HepG2 (cell line): Measurements from ENCODE around the gene SMIM1. TPM values are rescaled to one million over a fixed set of nuclear protein-coding genes. Genes with fewer than 3 reads are reported as not detected.

Experiments used
- ATAC-seq: fragments of 200-7000 bp; cut with Tn5 transposase; 3 replicates; pipeline ENCODE4 v1.9.1; 2020; ENCODE audit warnings: mild to moderate bottlenecking, moderate library complexity
- BruUV-seq: library from RNA; stranded (reverse); fragments of 400-500 nt; replicated peaks from 2 replicates; lab custom pipeline; 2021; lab: Mats Ljungman, UMichigan
- CTCF ChIA-PET: fragments of 300-600 bp; formaldehyde crosslinking; extraction: SDS; loops from one replicate; lab custom pipeline; 2021; ENCODE audit warnings: low total read pairs, inconsistent platforms, low intra/inter-chr PET ratio; lab: Yijun Ruan, JAX
- POLR2A ChIA-PET: fragments of 350-600 bp; sonication (Branson Sonifier 250); formaldehyde crosslinking; loops from one replicate; lab custom pipeline; 2020; ENCODE audit warnings: antibody characterized with exemption, inconsistent platforms; lab: Yijun Ruan, JAX
- DNase-seq: peaks from one replicate; pipeline ENCODE4 v3.0.0-alpha.2; 2015; ENCODE audit warnings: low spot score
- FAIRE-seq: peaks from 3 replicates; lab custom pipeline; 2011; peaks lifted over from hg19 to GRCh38; lab: Jason Lieb, UNC
- H2AFZ ChIP-seq: one replicate; pipeline ENCODE4 v1.6.1; 2011; ENCODE audit warnings: low read length, inconsistent platforms
- H3K27ac ChIP-seq: fragments of 300-600 bp; 3 replicates; pipeline ENCODE4 v1.8.0; 2011; ENCODE audit warnings: mixed run types, mild to moderate bottlenecking, mixed read lengths, low read length, inconsistent platforms; ENCODE audit not compliant: insufficient read depth; ENCODE audit errors: extremely low read length
- H3K27me3 ChIP-seq, 2 experiments: fragments of 200-600 bp in 1 of 2; 2 replicates in 1 of 2; 3 replicates in 1 of 2; pipeline versions ENCODE4 v1.6.0 to v1.8.0; 2011; ENCODE audit warnings: low read length in 2 of 2, mild to moderate bottlenecking in 2 of 2, moderate library complexity in 2 of 2, inconsistent platforms in 1 of 2; ENCODE audit not compliant: insufficient read depth in 2 of 2, control insufficient read depth in 1 of 2
- H3K36me3 ChIP-seq, 2 experiments: fragments of 200-600 bp in 1 of 2; replicated peaks in 1 of 2; 2 replicates in 1 of 2; 3 replicates in 1 of 2; pipeline versions ENCODE4 v1.5.1 to v1.8.0; 2011; ENCODE audit warnings: low read length in 2 of 2, inconsistent platforms in 1 of 2; ENCODE audit not compliant: insufficient read depth in 2 of 2, control insufficient read depth in 1 of 2
- H3K4me1 ChIP-seq: 2 replicates; pipeline ENCODE4 v1.5.1; 2012; ENCODE audit warnings: low read length, inconsistent platforms; ENCODE audit not compliant: insufficient read depth
- H3K4me2 ChIP-seq: 2 replicates; pipeline ENCODE4 v1.6.0; 2011; ENCODE audit warnings: low read depth, low read length, inconsistent platforms
- H3K4me3 ChIP-seq, 3 experiments: fragments of 200-600 bp in 1 of 3; sonication (generic), shearing (Covaris generic) in 1 of 3; replicated peaks in 1 of 3; 2 replicates each; pipeline ENCODE4 v1.5.1; 2011 to 2016; ENCODE audit warnings: low read length in 3 of 3, inconsistent platforms in 2 of 3, low read depth in 2 of 3, mild to moderate bottlenecking in 2 of 3, control low read depth in 1 of 3, mixed read lengths in 1 of 3; ENCODE audit not compliant: insufficient read depth in 1 of 3
- H3K79me2 ChIP-seq: one replicate; pipeline ENCODE4 v1.6.1; 2011; ENCODE audit warnings: low read length, inconsistent platforms; ENCODE audit not compliant: insufficient read depth
- H3K9ac ChIP-seq: 2 replicates; pipeline ENCODE4 v1.6.0; 2011; ENCODE audit warnings: mild to moderate bottlenecking, low read depth, low read length, inconsistent platforms; ENCODE audit not compliant: insufficient read depth
- H3K9me3 ChIP-seq: 2 replicates; pipeline ENCODE4 v1.5.1; 2012; ENCODE audit warnings: mild to moderate bottlenecking, low read length
- H4K20me1 ChIP-seq: 2 replicates; pipeline ENCODE4 v1.6.0; 2011; ENCODE audit warnings: inconsistent platforms, mild to moderate bottlenecking, low read length, moderate library complexity; ENCODE audit not compliant: insufficient read depth
- CCAR2 ChIP-seq: fragments of 200-400 bp; formaldehyde crosslinking; optimal IDR thresholded peaks from 2 replicates; pipeline ENCODE3; 2018; ENCODE audit warnings: low read depth, mild to moderate bottlenecking, low read length, moderate library complexity
- FIP1L1 ChIP-seq: fragments of 200-400 bp; formaldehyde crosslinking; IDR thresholded peaks from 2 replicates; pipeline ENCODE4 v1.6.1; 2018; ENCODE audit warnings: low read depth, mild to moderate bottlenecking, low read length, moderate library complexity, borderline replicate concordance; ENCODE audit not compliant: insufficient read depth
- MAF1 ChIP-seq: sonication (generic); formaldehyde crosslinking; IDR thresholded peaks from 2 replicates; pipeline ENCODE4 v1.5.0; 2020; ENCODE audit warnings: missing genetic modification reagents, borderline replicate concordance
- STAG1 ChIP-seq: sonication (generic); formaldehyde crosslinking; IDR thresholded peaks from 2 replicates; pipeline ENCODE4 v1.4.0; 2020; ENCODE audit warnings: missing genetic modification reagents
- WIZ ChIP-seq: sonication (generic); formaldehyde crosslinking; IDR thresholded peaks from 2 replicates; pipeline ENCODE4 v1.5.1; 2020; ENCODE audit warnings: mild to moderate bottlenecking, missing genetic modification reagents
- ZNF30 ChIP-seq: sonication (generic); formaldehyde crosslinking; IDR thresholded peaks from 2 replicates; pipeline ENCODE4 v1.5.0; 2020; ENCODE audit warnings: mild to moderate bottlenecking, missing genetic modification reagents
- ZNF333 ChIP-seq: sonication (generic); formaldehyde crosslinking; IDR thresholded peaks from 2 replicates; pipeline ENCODE4 v1.4.0; 2020; ENCODE audit warnings: mild to moderate bottlenecking, missing genetic modification reagents, borderline replicate concordance
- ZNF644 ChIP-seq: IDR thresholded peaks from 2 replicates; pipeline ENCODE4 v1.6.1; 2016; ENCODE audit warnings: low read depth
- ZNF768 ChIP-seq: sonication (generic); formaldehyde crosslinking; IDR thresholded peaks from 2 replicates; pipeline ENCODE4 v1.4.0; 2020; ENCODE audit warnings: missing genetic modification reagents
- ZNF788 ChIP-seq: sonication (generic); formaldehyde crosslinking; IDR thresholded peaks from 2 replicates; pipeline ENCODE4 v1.5.0; 2020; ENCODE audit warnings: mild to moderate bottlenecking, missing genetic modification reagents, borderline replicate concordance
- WGBS: methylation state at CpG from one replicate; pipeline ENCODE4 v1.1.6; 2017; ENCODE audit warnings: low lambda C conversion rate; 5-methylcytosine and 5-hydroxymethylcytosine counted together
- in situ Hi-C: cut with HindIII; loops from 2 replicates; pipeline ENCODE4 v1.10.0; 2017; ENCODE audit warnings: low pct_unique_long_range_greater_than_20kb; ENCODE audit not compliant: extremely low pct_ligation_motif_present
- intact Hi-C: fragments of 100-400 bp; cut with micrococcal nuclease; formaldehyde crosslinking; loops from one replicate; pipeline ENCODE4 v1.10.0; 2022; ENCODE audit not compliant: unreplicated experiment
- polyA plus RNA-seq, 8 experiments: library from polyadenylated mRNA; depleted of rRNA in 3 of 8; stranded (reverse) in 7 of 8; unstranded in 1 of 8; fragments of >200 nt; fragmentation: Illumina TruSeq in 4 of 8; extraction: Trizol in 4 of 8; gene quantifications; 2 replicates each; pipeline versions ENCODE4 v1.2.1 to v1.2.3, GENCODE V29; 2011 to 2016; ENCODE audit warnings: low read depth in 4 of 8, missing spikeins in 1 of 8, mixed read lengths in 1 of 8; ENCODE audit not compliant: insufficient read depth in 1 of 8
- total RNA-seq, 5 experiments: library from RNA; depleted of rRNA; stranded (reverse); fragments of >200 nt; fragmentation: Illumina TruSeq; extraction: Trizol; gene quantifications; 2 replicates each; pipeline ENCODE4 v1.2.3, GENCODE V29; 2016; ENCODE audit warnings: low read depth in 1 of 5
- TF ChIP-seq, protein P1 (sequence below): fragments of 450-650 bp; IDR thresholded peaks from 2 replicates; pipeline ENCODE4 v1.6.1; 2017
- TF ChIP-seq, protein P2 (sequence below): sonication (generic); formaldehyde crosslinking; IDR thresholded peaks from 2 replicates; pipeline ENCODE4 v1.5.0; 2020; ENCODE audit warnings: missing genetic modification reagents
- TF ChIP-seq, protein P3 (sequence below): IDR thresholded peaks from 2 replicates; pipeline ENCODE4 v1.6.1; 2016; ENCODE audit warnings: mild to moderate bottlenecking, missing biosample characterization, missing genetic modification reagents

The SMIM1 gene
- total and polyA plus RNA-seq, 2 of the 13 experiments (the other 11 are each of a cell fraction or from before 2014, with no cell fraction given), result 12.4 to 56.3 TPM

DNA sequence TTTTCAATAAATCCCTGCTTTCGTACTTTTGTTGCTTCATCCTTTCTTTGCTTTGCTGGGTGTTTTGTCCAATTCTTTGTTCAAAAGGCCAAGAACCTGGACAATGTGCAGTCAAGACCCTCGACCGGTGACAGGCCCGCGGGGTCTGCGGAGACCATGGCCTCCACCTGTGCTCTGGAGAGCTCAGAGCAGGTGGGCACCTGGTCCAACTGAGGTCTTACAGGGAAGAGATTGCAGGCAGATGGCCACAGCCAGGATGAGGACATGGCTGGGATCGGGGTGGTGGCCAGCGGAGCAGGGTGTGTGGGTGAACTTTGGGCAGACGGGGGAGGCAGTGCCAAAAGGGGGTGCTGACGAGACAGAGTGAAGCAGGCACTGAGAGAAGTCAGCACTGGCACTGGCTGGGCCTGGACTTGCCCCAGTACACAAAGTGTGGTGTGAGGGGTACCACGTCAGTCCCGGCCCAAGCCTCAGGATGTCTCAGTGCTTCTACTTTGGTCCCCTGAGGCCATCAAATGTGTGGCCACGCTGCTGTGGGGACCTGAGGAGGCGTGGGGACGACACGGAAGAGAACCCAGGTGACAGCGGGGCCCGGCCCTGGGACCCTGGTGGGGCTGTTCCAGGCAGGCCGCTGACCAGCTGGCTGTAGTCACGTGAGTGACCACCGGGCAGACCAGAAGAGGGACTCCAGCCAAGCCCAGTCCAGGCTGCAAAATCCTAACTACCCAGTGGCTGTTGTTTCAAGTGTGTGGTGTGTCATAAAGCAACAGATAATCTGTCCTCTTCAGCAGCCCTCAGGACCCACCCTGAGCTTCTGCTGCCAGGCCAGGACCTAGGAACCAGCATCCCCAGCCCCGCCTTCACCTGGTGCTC is 30.7 kb upstream of the SMIM1 start:
- peaks cover 6% of the 10 kb centered on the region for H3K79me2 ChIP-seq
- H4K20me1 ChIP-seq, result no peaks in the 10 kb centered on the region
- CTCF ChIA-PET, result no interaction called here
- no peak overlapping the region for H3K4me2 ChIP-seq
- no peak overlapping the region for H3K27ac ChIP-seq
- DNase-seq, result no peak
- H3K9me3 ChIP-seq, result no peaks in the 10 kb centered on the region
- ATAC-seq, result no peak
- H3K9ac ChIP-seq, result no peak overlapping the region
- H3K4me1 ChIP-seq, result peaks cover 23% of the 10 kb centered on the region
- no TSS peak for BruUV-seq
- 98% methylated on average over 14 of the region's 22 CpGs for WGBS
- no peak overlapping the region for H3K4me3 ChIP-seq
- no peak overlapping the region for H2AFZ ChIP-seq
- H3K27me3 ChIP-seq, result no peaks in the 10 kb centered on the region
- in situ Hi-C loops (no loop called here), intact Hi-C loops (no loop called here)
- peaks cover 8 to 58% of the 10 kb centered on the region in 2 experiments for H3K36me3 ChIP-seq
- FAIRE-seq, result no peak
- POLR2A ChIA-PET, result no interaction called here
- TF ChIP-seq ZNF30 (no peak), ZNF644 (CRISPR knock-in tag) (no peak)
- TF ChIP-seq, protein P1, sequence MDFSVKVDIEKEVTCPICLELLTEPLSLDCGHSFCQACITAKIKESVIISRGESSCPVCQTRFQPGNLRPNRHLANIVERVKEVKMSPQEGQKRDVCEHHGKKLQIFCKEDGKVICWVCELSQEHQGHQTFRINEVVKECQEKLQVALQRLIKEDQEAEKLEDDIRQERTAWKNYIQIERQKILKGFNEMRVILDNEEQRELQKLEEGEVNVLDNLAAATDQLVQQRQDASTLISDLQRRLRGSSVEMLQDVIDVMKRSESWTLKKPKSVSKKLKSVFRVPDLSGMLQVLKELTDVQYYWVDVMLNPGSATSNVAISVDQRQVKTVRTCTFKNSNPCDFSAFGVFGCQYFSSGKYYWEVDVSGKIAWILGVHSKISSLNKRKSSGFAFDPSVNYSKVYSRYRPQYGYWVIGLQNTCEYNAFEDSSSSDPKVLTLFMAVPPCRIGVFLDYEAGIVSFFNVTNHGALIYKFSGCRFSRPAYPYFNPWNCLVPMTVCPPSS, result no peak
- TF ChIP-seq, all 625 proteins: peak for 0

DNA sequence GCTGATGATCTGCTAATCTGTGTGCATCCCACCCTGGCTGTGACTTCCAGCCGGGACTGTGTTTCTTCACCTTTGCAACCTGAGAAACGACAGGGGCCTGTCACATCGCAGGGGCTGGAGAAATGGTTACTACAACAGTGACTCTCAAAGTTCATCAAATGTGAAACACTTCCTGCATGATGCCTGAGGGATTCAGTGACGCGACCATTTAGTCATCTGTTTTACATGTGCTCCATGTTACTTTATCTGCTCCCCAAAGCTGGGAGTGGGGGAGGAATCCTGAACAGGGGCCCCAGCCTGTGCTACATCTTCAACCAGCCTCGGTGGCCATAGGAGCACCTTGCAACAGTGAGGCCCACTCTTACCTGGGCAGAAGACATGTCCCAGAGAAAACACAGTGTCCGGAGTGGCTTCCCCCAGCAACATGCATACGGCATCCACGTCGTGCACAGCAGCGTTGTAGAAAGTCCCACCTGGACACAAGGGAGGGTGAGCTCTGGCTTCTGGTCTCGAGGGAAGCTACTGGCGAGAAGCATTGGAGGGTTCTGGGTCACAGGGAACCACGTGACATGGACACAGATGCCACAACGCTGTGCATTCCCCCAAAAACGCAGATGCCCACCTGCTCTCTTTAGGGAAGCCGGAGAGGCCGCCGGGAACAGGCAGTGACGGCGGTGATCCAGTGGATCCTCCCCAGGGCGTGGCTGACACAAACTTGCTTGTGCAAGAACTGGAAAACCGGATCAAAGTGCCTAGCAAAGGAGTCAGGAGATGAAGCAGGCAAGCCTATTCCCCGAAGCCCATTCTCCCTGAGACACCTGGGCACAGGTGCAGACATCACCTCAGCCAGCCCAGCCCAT is 29.9 kb upstream of the SMIM1 start:
- in situ Hi-C loops (no loop called here), intact Hi-C loops (no loop called here)
- H3K79me2 ChIP-seq, result peaks cover 6% of the 10 kb centered on the region
- ATAC-seq (no peak), DNase-seq (no peak), FAIRE-seq (no peak)
- no TSS peak for BruUV-seq
- WGBS, result 97% methylated on average over 20 of the region's 24 CpGs
- H3K27me3 ChIP-seq, result no peaks in the 10 kb centered on the region; a peak in 1 of 5 replicates
- ChIA-PET POLR2A (no interaction called here), CTCF (no interaction called here)
- H3K36me3 ChIP-seq, result peaks cover 8 to 52% of the 10 kb centered on the region in 2 experiments
- peaks cover 26% of the 10 kb centered on the region for H3K4me1 ChIP-seq
- H3K9me3 ChIP-seq, result no peaks in the 10 kb centered on the region
- H2AFZ ChIP-seq, result no peak overlapping the region
- no peak overlapping the region for H3K4me2 ChIP-seq
- H3K4me3 ChIP-seq, result no peak overlapping the region
- no peak overlapping the region for H3K9ac ChIP-seq
- H3K27ac ChIP-seq, result no peak overlapping the region
- no peaks in the 10 kb centered on the region for H4K20me1 ChIP-seq
- TF ChIP-seq WIZ (CRISPR knock-in tag), result no peak
- TF ChIP-seq, protein P2, sequence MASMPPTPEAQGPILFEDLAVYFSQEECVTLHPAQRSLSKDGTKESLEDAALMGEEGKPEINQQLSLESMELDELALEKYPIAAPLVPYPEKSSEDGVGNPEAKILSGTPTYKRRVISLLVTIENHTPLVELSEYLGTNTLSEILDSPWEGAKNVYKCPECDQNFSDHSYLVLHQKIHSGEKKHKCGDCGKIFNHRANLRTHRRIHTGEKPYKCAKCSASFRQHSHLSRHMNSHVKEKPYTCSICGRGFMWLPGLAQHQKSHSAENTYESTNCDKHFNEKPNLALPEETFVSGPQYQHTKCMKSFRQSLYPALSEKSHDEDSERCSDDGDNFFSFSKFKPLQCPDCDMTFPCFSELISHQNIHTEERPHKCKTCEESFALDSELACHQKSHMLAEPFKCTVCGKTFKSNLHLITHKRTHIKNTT (CRISPR knock-in tag), result no peak
- TF ChIP-seq, protein P3, sequence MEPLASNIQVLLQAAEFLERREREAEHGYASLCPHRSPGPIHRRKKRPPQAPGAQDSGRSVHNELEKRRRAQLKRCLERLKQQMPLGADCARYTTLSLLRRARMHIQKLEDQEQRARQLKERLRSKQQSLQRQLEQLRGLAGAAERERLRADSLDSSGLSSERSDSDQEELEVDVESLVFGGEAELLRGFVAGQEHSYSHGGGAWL, result no peak
- TF ChIP-seq ZNF788 (CRISPR knock-in tag), result no peak
- no peak for TF ChIP-seq CCAR2
- no peak for TF ChIP-seq ZNF333 (CRISPR knock-in tag)
- TF ChIP-seq MAF1, result no peak
- TF ChIP-seq ZNF768, result no peak
- no peak for TF ChIP-seq FIP1L1
- no peak for TF ChIP-seq STAG1 (CRISPR knock-in tag)
